Osteocyte (in vitro differentiated cells): ENCODE measurements around the gene LARP1. TPM values are rescaled to one million over a fixed set of nuclear protein-coding genes. Genes with fewer than 3 reads are reported as not detected.
A peak's percentile ranks its signal among the peaks of the same experiment; 100 is the strongest.

ENCODE experiments used
- DNase-seq: peaks from one replicate; pipeline ENCODE4 v3.0.0; 2021; ENCODE audit warnings: mixed read lengths; ENCODE audit not compliant: unreplicated experiment; ENCODE audit errors: extremely low spot score
- H3K27ac Mint-ChIP-seq: one replicate; pipeline ENCODE4 v1.8.0; 2021; ENCODE audit warnings: mild to moderate bottlenecking, mixed read lengths; ENCODE audit not compliant: unreplicated experiment
- H3K27me3 Mint-ChIP-seq: one replicate; pipeline ENCODE4 v1.8.0; 2021; ENCODE audit warnings: mixed read lengths; ENCODE audit not compliant: unreplicated experiment
- H3K36me3 Mint-ChIP-seq: one replicate; pipeline ENCODE4 v1.8.0; 2021; ENCODE audit warnings: mixed read lengths; ENCODE audit not compliant: unreplicated experiment
- H3K4me1 Mint-ChIP-seq: one replicate; pipeline ENCODE4 v1.8.0; 2021; ENCODE audit warnings: mixed read lengths; ENCODE audit not compliant: unreplicated experiment
- H3K4me3 Mint-ChIP-seq: one replicate; pipeline ENCODE4 v1.8.0; 2021; ENCODE audit warnings: mild to moderate bottlenecking, moderate library complexity, mixed read lengths; ENCODE audit not compliant: unreplicated experiment
- H3K9me3 Mint-ChIP-seq: one replicate; pipeline ENCODE4 v1.8.0; 2021; ENCODE audit warnings: mixed read lengths; ENCODE audit not compliant: unreplicated experiment
- total RNA-seq: library from RNA; stranded (reverse); gene quantifications from 2 replicates; pipeline ENCODE4 v1.2.1, GENCODE V29; 2021
- TF ChIP-seq, protein P1 (sequence below): fragments of 200-600 bp; sonication (generic); IDR thresholded peaks from 2 replicates; pipeline ENCODE4 v1.5.0; 2021; ENCODE audit warnings: antibody characterized with exemption, mild to moderate bottlenecking, moderate library complexity

LARP1 gene
- total RNA-seq, 1 donor from 2014 or later: 247 TPM

DNA sequence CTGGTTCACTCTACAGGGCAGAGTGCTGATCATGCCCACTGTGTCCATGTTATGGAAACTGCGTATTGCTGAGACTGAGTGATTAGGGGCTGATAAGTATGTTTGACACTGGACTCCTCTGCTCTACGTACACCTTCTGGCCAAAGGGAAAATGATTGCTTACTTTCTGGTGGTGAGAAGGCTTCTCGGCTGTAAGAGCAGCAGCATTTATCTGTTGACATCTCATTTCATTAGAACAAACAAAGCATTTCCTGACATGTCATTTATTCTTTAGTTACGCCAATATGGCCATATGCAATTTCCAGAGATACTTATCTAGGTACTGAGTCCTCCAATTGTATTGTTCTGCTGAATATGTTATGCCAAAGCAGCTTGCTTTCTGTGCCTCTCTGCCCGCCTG is 89.6 kb downstream of the LARP1 start:
- no peaks in the 10 kb centered on the region for H3K27me3 Mint-ChIP-seq
- peaks cover 10% of the 10 kb centered on the region for H3K36me3 Mint-ChIP-seq
- H3K4me3 Mint-ChIP-seq: no peak overlapping the region
- no peaks in the 10 kb centered on the region for H3K9me3 Mint-ChIP-seq
- no peak for DNase-seq
- H3K27ac Mint-ChIP-seq: no peak overlapping the region
- H3K4me1 Mint-ChIP-seq: peaks cover 12% of the 10 kb centered on the region
- TF ChIP-seq, protein P1, sequence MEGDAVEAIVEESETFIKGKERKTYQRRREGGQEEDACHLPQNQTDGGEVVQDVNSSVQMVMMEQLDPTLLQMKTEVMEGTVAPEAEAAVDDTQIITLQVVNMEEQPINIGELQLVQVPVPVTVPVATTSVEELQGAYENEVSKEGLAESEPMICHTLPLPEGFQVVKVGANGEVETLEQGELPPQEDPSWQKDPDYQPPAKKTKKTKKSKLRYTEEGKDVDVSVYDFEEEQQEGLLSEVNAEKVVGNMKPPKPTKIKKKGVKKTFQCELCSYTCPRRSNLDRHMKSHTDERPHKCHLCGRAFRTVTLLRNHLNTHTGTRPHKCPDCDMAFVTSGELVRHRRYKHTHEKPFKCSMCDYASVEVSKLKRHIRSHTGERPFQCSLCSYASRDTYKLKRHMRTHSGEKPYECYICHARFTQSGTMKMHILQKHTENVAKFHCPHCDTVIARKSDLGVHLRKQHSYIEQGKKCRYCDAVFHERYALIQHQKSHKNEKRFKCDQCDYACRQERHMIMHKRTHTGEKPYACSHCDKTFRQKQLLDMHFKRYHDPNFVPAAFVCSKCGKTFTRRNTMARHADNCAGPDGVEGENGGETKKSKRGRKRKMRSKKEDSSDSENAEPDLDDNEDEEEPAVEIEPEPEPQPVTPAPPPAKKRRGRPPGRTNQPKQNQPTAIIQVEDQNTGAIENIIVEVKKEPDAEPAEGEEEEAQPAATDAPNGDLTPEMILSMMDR: no peak

DNA sequence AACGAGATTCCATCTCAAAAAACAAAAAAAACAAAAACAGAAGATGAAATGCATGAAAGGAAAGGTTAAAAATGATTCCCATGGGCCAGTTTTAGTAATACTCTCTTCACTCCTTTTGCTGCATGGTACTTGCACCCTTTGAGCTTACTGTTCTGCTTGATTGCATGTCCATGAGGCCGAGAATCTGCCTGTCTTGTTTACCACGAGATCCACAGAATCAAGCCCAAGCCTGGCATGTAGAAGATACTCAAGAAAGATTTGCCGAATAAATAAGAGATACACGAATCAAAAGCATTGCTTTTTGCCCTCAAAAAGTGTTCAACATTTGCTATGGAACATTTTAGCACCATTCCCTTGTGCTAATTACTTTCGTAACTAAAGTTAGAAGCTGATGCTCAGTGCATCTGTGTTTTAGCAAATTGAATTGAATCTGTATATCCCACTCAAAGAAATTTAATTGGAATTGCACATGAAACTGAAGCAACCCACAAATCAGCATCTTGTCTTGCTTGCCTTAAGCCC is 94.1 kb downstream of the LARP1 start:
- H3K27me3 Mint-ChIP-seq: no peaks in the 10 kb centered on the region
- DNase-seq: no peak
- H3K9me3 Mint-ChIP-seq: no peaks in the 10 kb centered on the region
- peaks cover 5% of the 10 kb centered on the region for H3K36me3 Mint-ChIP-seq
- H3K4me3 Mint-ChIP-seq: peak overlapping the region; percentile 90
- H3K27ac Mint-ChIP-seq: peak overlapping the region; percentile 88
- TF ChIP-seq, protein P1: no peak
- H3K4me1 Mint-ChIP-seq: peaks cover 30% of the 10 kb centered on the region

DNA sequence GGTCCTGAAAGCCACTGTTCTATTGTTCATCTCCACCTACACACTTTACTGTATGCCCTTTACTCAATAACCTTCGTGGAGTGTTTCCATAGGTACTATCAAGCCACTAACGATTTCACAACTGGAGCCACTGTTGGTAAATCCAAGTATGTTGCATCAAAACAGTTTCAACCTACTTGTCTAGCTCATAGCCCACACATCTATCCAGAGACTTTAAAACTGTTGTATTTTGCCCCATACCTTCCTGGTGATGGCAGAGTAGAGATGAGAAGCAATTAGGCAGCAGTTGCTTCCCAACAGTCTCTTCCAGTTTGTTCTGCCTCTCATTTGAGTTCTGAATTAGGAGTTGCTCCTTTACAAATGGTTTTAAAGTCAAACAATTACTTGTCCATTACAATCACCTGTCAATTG is 94.6 kb downstream of the LARP1 start:
- Mint-ChIP-seq H3K4me3 (peak overlapping the region; percentile 90), H3K27ac (peak overlapping the region; percentile 88), H3K36me3 (peaks cover under 1% of the 10 kb centered on the region), H3K4me1 (peaks cover 30% of the 10 kb centered on the region), H3K27me3 (no peaks in the 10 kb centered on the region), H3K9me3 (no peaks in the 10 kb centered on the region)
- no peak for DNase-seq
- TF ChIP-seq, protein P1: no peak

DNA sequence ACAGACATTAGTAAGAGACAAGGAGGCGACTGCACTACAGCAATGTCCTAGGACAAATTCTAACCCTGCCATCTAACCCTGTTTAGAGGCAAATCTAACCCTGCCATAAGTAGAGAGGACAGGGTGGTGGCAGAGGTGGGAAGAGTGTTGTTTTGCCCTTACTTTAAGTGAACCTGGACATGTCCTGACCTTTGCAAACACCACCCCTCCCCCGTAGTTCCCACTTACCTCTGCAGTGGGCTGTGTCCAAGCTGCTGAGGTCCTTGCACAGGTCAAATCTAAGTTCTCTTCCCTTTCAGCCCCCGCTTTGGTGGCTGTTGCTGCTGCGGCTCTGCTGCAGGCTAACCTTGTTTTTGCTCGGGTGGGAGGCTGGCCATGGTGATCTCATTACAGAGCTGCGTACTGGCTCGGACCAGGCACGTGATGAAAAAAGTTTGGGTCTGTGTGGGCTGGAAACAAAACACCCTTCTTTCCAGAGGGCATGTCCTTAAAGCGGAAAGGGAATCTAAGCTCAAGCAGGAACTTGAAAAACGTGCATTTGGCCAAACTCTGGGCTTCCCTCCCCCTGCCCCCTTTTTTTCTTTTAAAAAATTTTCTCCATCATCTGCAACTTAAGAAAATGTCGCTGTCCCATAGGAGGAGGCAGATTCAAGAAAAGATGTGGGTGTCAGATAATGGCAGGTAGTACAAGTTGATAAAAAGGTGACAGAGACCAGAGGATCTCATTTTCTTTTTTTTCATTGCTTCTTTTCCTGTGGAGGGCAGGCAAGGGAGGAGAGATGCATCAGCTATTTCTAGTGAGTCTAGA is 95.3 kb downstream of the LARP1 start, which contains the start of gene FAXDC2:
Gene FAXDC2 (minus strand): TSS at position 349 of the 808 bp plus-strand sequence. CDS start 12,425 bp downstream, outside the sequence.
- Mint-ChIP-seq H3K9me3 (no peaks in the 10 kb centered on the region), H3K36me3 (no peaks in the 10 kb centered on the region), H3K4me3 (peak within 1 kb of the TSS; percentile 90), H3K4me1 (peaks cover 30% of the 10 kb centered on the region), H3K27me3 (no peaks in the 10 kb centered on the region), H3K27ac (peak within 1 kb of the TSS; percentile 88)
- peak; percentile 87 for DNase-seq
- TF ChIP-seq, protein P1: no peak

DNA sequence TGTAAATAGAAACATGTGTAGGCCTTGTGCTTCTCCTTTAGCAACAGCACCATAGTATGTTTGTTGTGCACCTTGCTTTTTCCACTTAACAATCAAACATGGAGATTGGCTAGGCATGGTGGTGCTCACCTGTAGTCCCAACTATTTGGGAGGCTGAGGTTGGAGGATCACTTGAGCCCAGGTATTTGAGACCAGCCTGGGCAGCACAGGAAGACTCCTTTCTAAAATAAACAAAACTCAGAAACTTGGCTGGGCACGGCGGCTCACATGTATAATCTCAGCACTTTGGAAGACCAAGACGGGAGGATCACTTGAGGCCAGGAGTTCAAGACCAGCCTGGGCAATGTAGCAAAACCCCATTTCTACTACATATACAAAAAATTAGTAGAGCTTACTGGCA is 96.2 kb downstream of the LARP1 start:
- TF ChIP-seq, protein P1: no peak
- H3K4me1 Mint-ChIP-seq: peaks cover 30% of the 10 kb centered on the region
- DNase-seq: no peak
- peak overlapping the region; percentile 88 for H3K27ac Mint-ChIP-seq
- H3K9me3 Mint-ChIP-seq: no peaks in the 10 kb centered on the region
- no peaks in the 10 kb centered on the region for H3K27me3 Mint-ChIP-seq
- H3K36me3 Mint-ChIP-seq: no peaks in the 10 kb centered on the region
- no peak overlapping the region for H3K4me3 Mint-ChIP-seq
